Measurements from ENCODE around the gene MS4A7.
A peak's percentile ranks its signal among the peaks of the same experiment; 100 is the strongest.

The MS4A7 gene

DNA sequence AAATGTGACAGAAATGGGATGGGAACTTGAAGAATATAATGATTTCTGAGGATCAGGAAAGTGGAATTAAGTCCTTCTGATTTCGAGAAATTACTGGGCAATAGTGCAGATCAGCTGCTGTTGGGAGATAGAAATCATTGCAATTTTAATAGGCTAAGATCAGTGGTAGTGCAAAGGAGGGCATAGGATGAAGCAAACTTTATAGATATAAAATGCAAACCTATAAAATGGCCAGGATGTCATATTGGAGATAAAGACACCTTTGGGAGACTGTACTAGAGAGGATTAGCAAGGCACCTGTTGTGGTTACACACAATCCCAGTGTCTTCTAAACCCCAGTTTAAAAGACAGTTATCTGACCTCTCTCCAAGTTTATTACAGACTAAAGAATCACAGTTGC is 6.5 kb upstream of the MS4A7 start:
- DNase-seq: no peak

DNA sequence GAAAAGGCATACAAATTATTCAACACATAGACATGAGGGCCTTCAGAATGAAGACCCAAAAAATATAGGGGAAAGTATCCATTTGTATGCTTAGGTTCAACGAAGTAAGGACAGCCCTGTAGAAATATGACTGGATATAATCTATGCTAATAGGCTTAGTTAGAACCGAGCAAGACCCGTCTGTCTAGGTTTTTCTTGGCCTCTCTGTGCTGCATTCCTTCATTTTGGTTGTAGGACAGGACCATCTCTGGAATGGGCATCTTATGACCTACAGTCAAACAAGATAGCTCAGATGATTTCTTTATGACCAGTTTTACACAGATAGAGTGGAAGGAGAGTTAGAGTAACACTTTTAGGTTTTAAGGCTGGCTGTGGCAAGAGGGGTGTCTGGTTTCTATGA is 5.6 kb upstream of the MS4A7 start:
- DNase-seq: no peak

- no peak for DNase-seq
Observed at GRCh38 chr11:60375316-60375715, 3.0 kb upstream of the MS4A7 start.

DNA sequence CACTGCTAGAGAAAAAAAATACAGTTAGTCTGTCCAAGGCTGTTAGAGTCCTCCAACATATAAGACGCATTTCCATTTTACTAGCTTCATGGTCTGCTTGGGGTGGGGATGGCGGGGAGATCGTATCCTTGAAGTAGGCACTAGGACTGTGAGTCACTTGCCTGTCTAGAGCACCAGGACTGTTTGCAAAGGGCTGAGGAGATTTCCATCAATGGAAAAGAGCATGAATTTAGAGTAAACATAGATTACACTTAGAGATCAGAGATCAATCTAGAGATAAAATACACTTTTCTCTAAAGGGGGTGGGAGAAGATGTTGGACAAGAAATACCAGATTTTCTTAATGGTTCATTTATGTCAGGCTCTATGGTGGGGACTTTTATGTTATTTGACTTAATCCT is 1.7 kb upstream of the MS4A7 start:
- DNase-seq: peak; percentile 22

GRCh38 chr11:60377401-60378136 is 763 bp upstream of the MS4A7 start:
- DNase-seq: no peak

- no peak for DNase-seq
Observed at GRCh38 chr11:60389279-60389910, 11.1 kb downstream of the MS4A7 start.

GRCh38 chr11:60390419-60390818 is 12.1 kb downstream of the MS4A7 start:
- DNase-seq: no peak

- no peak for DNase-seq
Observed at GRCh38 chr11:60392361-60392760, 14.0 kb downstream of the MS4A7 start.

- no peak for DNase-seq
Observed at GRCh38 chr11:60393016-60393415, 14.7 kb downstream of the MS4A7 start.

- no peak for DNase-seq
Observed at GRCh38 chr11:60394666-60395380, 16.5 kb downstream of the MS4A7 start.

DNA sequence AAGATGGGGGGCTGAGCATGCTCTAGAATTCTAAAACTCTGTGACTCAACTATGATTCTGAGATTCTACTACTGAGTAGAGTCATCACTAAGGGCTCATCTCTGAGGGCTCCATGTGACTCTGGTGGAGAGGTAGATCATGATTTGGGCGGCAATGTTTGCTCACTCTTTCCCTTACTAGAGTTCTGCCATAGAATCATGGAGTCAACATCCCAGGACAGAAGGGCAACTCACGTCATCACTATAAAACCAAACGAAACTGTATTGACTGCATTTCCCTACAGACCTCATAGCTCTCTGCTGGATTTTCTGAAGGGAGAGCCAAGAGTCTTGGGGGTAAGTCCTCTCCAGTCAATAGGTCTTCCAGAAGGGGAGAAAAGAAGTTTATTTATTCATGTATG is 18.1 kb downstream of the MS4A7 start, which contains the start of gene MS4A14:
MS4A14 (plus strand) TSS at position 78 of the 400 bp plus-strand sequence; CDS start at position 198, 120 bp downstream.
- DNase-seq: no peak

GRCh38 chr11:60396799-60397198 is 18.5 kb downstream of the MS4A7 start:
- DNase-seq: no peak

DNA sequence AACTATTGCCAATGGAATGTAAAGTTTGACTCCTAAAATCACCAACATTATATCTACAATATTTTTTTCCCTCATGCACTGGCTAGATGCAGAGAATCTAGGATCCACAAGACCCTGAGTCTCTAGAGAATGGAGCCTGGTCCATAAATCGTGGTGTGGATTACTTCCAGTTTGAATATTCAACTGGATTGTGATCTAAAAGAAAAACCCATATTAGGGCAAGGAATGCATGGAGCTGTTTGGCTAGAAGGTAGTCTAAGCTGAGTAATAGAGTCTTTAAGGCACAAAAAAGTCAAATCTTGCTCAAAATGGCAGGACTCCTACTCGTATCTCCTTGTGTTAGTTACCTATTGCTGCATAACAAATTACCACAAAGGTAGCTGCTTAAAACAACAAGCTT is 41.7 kb downstream of the MS4A7 start:
- DNase-seq: no peak

- no peak for DNase-seq
Observed at GRCh38 chr11:60422609-60423008, 44.3 kb downstream of the MS4A7 start.

GRCh38 chr11:60428517-60428916 is 50.2 kb downstream of the MS4A7 start:
- DNase-seq: no peak

GRCh38 chr11:60429272-60429671 is 50.9 kb downstream of the MS4A7 start, which contains the start of gene MS4A5:
MS4A5 (plus strand) TSS chr11:60429572; CDS start chr11:60429675, 103 bp downstream.
- no peak for DNase-seq

DNA sequence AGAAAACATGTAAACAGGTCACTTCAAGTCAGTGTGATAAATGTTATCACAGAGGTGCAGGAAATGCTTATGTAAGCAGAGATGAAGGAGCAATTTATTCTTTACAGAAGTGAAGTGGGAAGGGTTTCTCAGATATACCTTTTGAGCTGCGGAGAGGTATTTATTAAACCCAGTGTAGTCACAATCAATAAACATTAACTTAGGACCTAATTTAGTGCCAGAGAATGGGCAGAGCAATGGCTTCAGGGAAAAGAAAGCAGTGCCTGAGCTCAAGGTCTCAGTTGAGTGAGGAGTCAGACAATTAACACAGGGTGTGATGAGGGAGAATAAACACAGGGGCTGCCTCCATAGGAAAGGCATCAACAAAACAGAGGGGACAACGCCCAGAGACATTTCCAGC is 52.9 kb downstream of the MS4A7 start:
- DNase-seq: no peak

DNA sequence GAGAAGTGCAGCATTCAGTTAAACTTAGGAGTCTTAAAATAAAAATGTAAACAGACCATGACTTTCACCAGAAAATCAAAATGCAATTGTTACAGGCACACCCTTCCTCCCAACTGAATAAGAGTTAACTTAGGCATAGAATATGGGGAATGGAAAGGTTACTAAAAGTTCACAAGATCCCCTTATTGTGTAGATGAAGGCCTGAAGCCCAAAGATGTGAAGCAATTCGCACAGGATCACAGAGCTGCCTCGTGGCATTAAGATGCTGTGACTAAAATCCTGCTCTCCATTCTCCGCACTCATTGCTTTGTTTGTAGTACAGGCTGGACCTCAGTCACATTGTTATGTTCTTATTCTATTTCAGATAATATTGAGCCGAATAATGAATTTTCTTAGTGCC is 55.1 kb downstream of the MS4A7 start:
- DNase-seq: no peak

Data from DMS79 (cell line).